ENCODE results near the gene MX1.

Gene MX1

GRCh38 chr21:41506611-41507520 lies 80.8 kb downstream of the MX1 start:
- no peak for TF ChIP-seq CTCF (IDR thresholded peaks at IDR 0.05; ENCODE audit: low read depth, low read length)
- H3K4me3 ChIP-seq (ENCODE audit: low read depth, low read length) = no peak overlapping the region
- H3K27me3 ChIP-seq = no peaks in the 10 kb centered on the region
- no peaks in the 10 kb centered on the region; the same call in 1 of the 2 replicates for H3K9me3 ChIP-seq
- H3K36me3 ChIP-seq = no peaks in the 10 kb centered on the region
- no peak for DNase-seq
- no peaks in the 10 kb centered on the region for H3K4me1 ChIP-seq

- H3K4me3 ChIP-seq (ENCODE audit: low read depth, low read length) = no peak within 1 kb of the TSS
- no peak for TF ChIP-seq CTCF (IDR thresholded peaks at IDR 0.05; ENCODE audit: low read depth, low read length)
- H3K27me3 ChIP-seq = no peaks in the 10 kb centered on the region
- no peaks in the 10 kb centered on the region; the same call in 1 of the 2 replicates for H3K9me3 ChIP-seq
- DNase-seq = no peak
- no peaks in the 10 kb centered on the region for H3K4me1 ChIP-seq
- no peaks in the 10 kb centered on the region for H3K36me3 ChIP-seq
Observed at GRCh38 chr21:41507521-41508414, 81.7 kb downstream of the MX1 start, which contains the start of gene TMPRSS2. TMPRSS2 (minus strand) TSS chr21:41508158; CDS start chr21:41498133, 10,025 bp downstream.

- no peak overlapping the region for H3K4me3 ChIP-seq (ENCODE audit: low read depth, low read length)
Observed at GRCh38 chr21:41508415-41509144, 82.5 kb downstream of the MX1 start.

More at GRCh38 chr21:41508415-41509144, 82.5 kb downstream of the MX1 start:
- H3K4me1 ChIP-seq = no peaks in the 10 kb centered on the region
- H3K36me3 ChIP-seq = no peaks in the 10 kb centered on the region
- no peaks in the 10 kb centered on the region; the same call in 1 of the 2 replicates for H3K9me3 ChIP-seq
- no peak for DNase-seq
- TF ChIP-seq CTCF (IDR thresholded peaks at IDR 0.05; ENCODE audit: low read depth, low read length) = no peak
- H3K27me3 ChIP-seq = no peaks in the 10 kb centered on the region

All from BE2C (cell line).